ENCODE data around the gene TESK1. TPM values are rescaled to one million over a fixed set of nuclear protein-coding genes. Genes with fewer than 3 reads are reported as not detected.

Gene TESK1
- total RNA-seq, 1 experiment from 2014 or later, result 27.9 TPM

GRCh38 chr9:35646533-35647265 is 41.6 kb downstream of the TESK1 start:
- Mint-ChIP-seq H3K4me1 (ENCODE audit: low read depth, unreplicated experiment) (peaks cover 10% of the 10 kb centered on the region), H3K9me3 (ENCODE audit: unreplicated experiment) (no peaks in the 10 kb centered on the region), H3K36me3 (ENCODE audit: insufficient read depth, unreplicated experiment) (peaks cover 7% of the 10 kb centered on the region), H3K27ac (ENCODE audit: unreplicated experiment) (peak overlapping the region; percentile 84), H3K4me3 (ENCODE audit: unreplicated experiment) (peak overlapping the region; percentile 81), H3K27me3 (ENCODE audit: insufficient read depth, unreplicated experiment) (no peaks in the 10 kb centered on the region)
- ChIA-PET CTCF (interaction anchor here (0.6 to 2.4 kb wide), 20 partner anchors 11 to 383 kb away, joined by 3 to 31 read pairs (median 6); partner anchors contain the start of genes ARHGEF39, CCDC107, CREB3 and HINT2), POLR2A (interaction anchor here (0.6 to 2.5 kb wide), 9 partner anchors 11 to 1002 kb away, joined by 3 to 35 read pairs (median 4); partner anchors contain the start of genes CCDC107, RMRP and RUSC2)
- Histone ChIP-seq H3K4me3 (ENCODE audit: low read depth, low read length) (peak overlapping the region; percentile 46), H3K36me3 (ENCODE audit: control insufficient read depth, insufficient read depth, low read length) (no peaks in the 10 kb centered on the region), H3K27me3 (replicated peaks; ENCODE audit: control insufficient read depth, insufficient read depth, low read length) (no peaks in the 10 kb centered on the region), H3K4me1 (no peaks in the 10 kb centered on the region; the same call in 1 of the 2 replicates), H3K9me3 (no peaks in the 10 kb centered on the region)
- peak; percentile 90 to 97 for DNase-seq
- intact Hi-C loops (cut with micrococcal nuclease; ENCODE audit: unreplicated experiment), result loop anchor here (1.0 to 5.0 kb wide), 5 partner anchors 11 to 236 kb away; partner anchors contain the start of genes CREB3 and TLN1
- TSS peak; percentile 44 for BruUV-seq (replicated peaks)
- TF ChIP-seq CTCF (IDR thresholded peaks at IDR 0.05; ENCODE audit: insufficient read depth in 1 of 2, low read depth in 1 of 2, low read length in 1 of 2, severe bottlenecking in 1 of 2, unreplicated experiment in 1 of 2), result peak; percentile 93 to 94

GRCh38 chr9:35649431-35650340 is 44.6 kb downstream of the TESK1 start:
- DNase-seq, result no peak
- POLR2A ChIA-PET, result no interaction called here
- Mint-ChIP-seq H3K4me3 (ENCODE audit: unreplicated experiment) (no peak overlapping the region), H3K27ac (ENCODE audit: unreplicated experiment) (no peak overlapping the region), H3K4me1 (ENCODE audit: low read depth, unreplicated experiment) (peaks cover 10% of the 10 kb centered on the region), H3K27me3 (ENCODE audit: insufficient read depth, unreplicated experiment) (no peaks in the 10 kb centered on the region), H3K36me3 (ENCODE audit: insufficient read depth, unreplicated experiment) (peaks cover 7% of the 10 kb centered on the region), H3K9me3 (ENCODE audit: unreplicated experiment) (no peaks in the 10 kb centered on the region)
- intact Hi-C loops (cut with micrococcal nuclease; ENCODE audit: unreplicated experiment), result loop anchor here (5.0 kb wide), 2 partner anchors 162 to 233 kb away; no protein-coding TSS in a partner anchor
- H3K36me3 ChIP-seq (ENCODE audit: control insufficient read depth, insufficient read depth, low read length), result no peaks in the 10 kb centered on the region
- CTCF ChIA-PET, result interaction anchor here (1.2 kb wide), 1 partner anchor 8 kb away, joined by 3 read pairs; the partner anchor contains the start of genes CCDC107 and RMRP
- H3K4me3 ChIP-seq (ENCODE audit: low read depth, low read length), result no peak overlapping the region
- no peaks in the 10 kb centered on the region for H3K27me3 ChIP-seq (replicated peaks; ENCODE audit: control insufficient read depth, insufficient read depth, low read length)
- BruUV-seq (replicated peaks), result no TSS peak
- H3K9me3 ChIP-seq, result no peaks in the 10 kb centered on the region
- H3K4me1 ChIP-seq, result peaks cover 5% of the 10 kb centered on the region
- no peak for TF ChIP-seq CTCF (IDR thresholded peaks at IDR 0.05; ENCODE audit: insufficient read depth in 1 of 2, low read depth in 1 of 2, low read length in 1 of 2, severe bottlenecking in 1 of 2, unreplicated experiment in 1 of 2)

All from Caco-2 (cell line).